Lower leg skin (tissue), 4 donors: Measurements from ENCODE around the gene KPNA5. TPM values are rescaled to one million over a fixed set of nuclear protein-coding genes. Genes with fewer than 3 reads are reported as not detected.

Source experiments
- DNase-seq, 2 donors: peaks; one replicate each; pipeline ENCODE4 v3.0.0-alpha.2; 2019; ENCODE audit warnings: low spot score in 2 of 2
- H3K4me3 ChIP-seq: fragments of 200-600 bp; sonication (generic); 2 replicates; pipeline ENCODE4 v1.5.1; 2017; ENCODE audit warnings: mild to moderate bottlenecking, low read depth; ENCODE audit not compliant: poor library complexity, severe bottlenecking
- CTCF ChIP-seq, 3 donors: fragments of 450-650 bp; IDR thresholded peaks; one replicate each; pipeline ENCODE4 v1.5.1; 2016; ENCODE audit warnings: antibody characterized with exemption in 3 of 3, mild to moderate bottlenecking in 3 of 3, moderate library complexity in 2 of 3
- POLR2A ChIP-seq, 2 donors: fragments of 450-650 bp; IDR thresholded peaks; one replicate each; pipeline ENCODE4 v1.6.1; 2016 to 2017; ENCODE audit warnings: antibody characterized with exemption in 2 of 2, mild to moderate bottlenecking in 1 of 2, moderate library complexity in 1 of 2
- WGBS, 2 donors: methylation state at CpG; one replicate each; pipeline ENCODE4 v1.1.5; 2018; 5-methylcytosine and 5-hydroxymethylcytosine counted together
- intact Hi-C: fragments of 100-400 bp; cut with DNase I; formaldehyde crosslinking; loops from one replicate; pipeline ENCODE4 v1.15.0; 2023; ENCODE audit warnings: low total_unique reads
- total RNA-seq, 4 donors: library from RNA; depleted of rRNA; stranded (reverse); fragments of >200 nt; gene quantifications; one replicate each; pipeline ENCODE4 v1.1.0, GENCODE V29; 2016

KPNA5 gene
- total RNA-seq, 4 donors from 2014 or later: 6.3 to 22.2 (median 8.9) TPM

GRCh38 chr6:116741571-116741970 lies 60.6 kb downstream of the KPNA5 start:
- intact Hi-C loops: no loop called here
- WGBS, 2 donors: 74 to 91% methylated on average over 1 of the region's 1 CpG
- TF ChIP-seq POLR2A (IDR thresholded peaks at IDR 0.05) (no peak), CTCF (IDR thresholded peaks at IDR 0.05) (no peak)
- no peak overlapping the region for H3K4me3 ChIP-seq
- DNase-seq: no peak

- no peak for TF ChIP-seq POLR2A (IDR thresholded peaks at IDR 0.05)
- no peak for TF ChIP-seq CTCF (IDR thresholded peaks at IDR 0.05)
- no peak overlapping the region for H3K4me3 ChIP-seq
- 89 to 94% methylated on average over 5 of the region's 5 CpGs for WGBS, 2 donors
- intact Hi-C loops: no loop called here
- no peak for DNase-seq
Measured at GRCh38 chr6:116745176-116745575, 64.2 kb downstream of the KPNA5 start.

GRCh38 chr6:116761779-116762178 lies 80.8 kb downstream of the KPNA5 start:
- no peak for DNase-seq
- TF ChIP-seq POLR2A (IDR thresholded peaks at IDR 0.05) (no peak), CTCF (IDR thresholded peaks at IDR 0.05) (no peak)
- intact Hi-C loops: no loop called here
- no peak overlapping the region for H3K4me3 ChIP-seq
- WGBS, 2 donors: 51 to 55% methylated on average over 4 of the region's 4 CpGs

GRCh38 chr6:116762235-116762634 lies 81.2 kb downstream of the KPNA5 start:
- 87 to 91% methylated on average over 1 of the region's 1 CpG for WGBS, 2 donors
- no peak for DNase-seq
- intact Hi-C loops: no loop called here
- TF ChIP-seq CTCF (IDR thresholded peaks at IDR 0.05) (no peak), POLR2A (IDR thresholded peaks at IDR 0.05) (no peak)
- H3K4me3 ChIP-seq: no peak overlapping the region

GRCh38 chr6:116763048-116763447 lies 82.0 kb downstream of the KPNA5 start:
- H3K4me3 ChIP-seq: no peak overlapping the region
- intact Hi-C loops: no loop called here
- no peak for DNase-seq
- no peak for TF ChIP-seq POLR2A (IDR thresholded peaks at IDR 0.05)
- TF ChIP-seq CTCF (IDR thresholded peaks at IDR 0.05): no peak

GRCh38 chr6:116763906-116764628 lies 83.1 kb downstream of the KPNA5 start:
- no peak for DNase-seq
- no peak overlapping the region for H3K4me3 ChIP-seq
- 78 to 86% methylated on average over 11 of the region's 11 CpGs for WGBS, 2 donors
- TF ChIP-seq POLR2A (IDR thresholded peaks at IDR 0.05) (no peak), CTCF (IDR thresholded peaks at IDR 0.05) (no peak)
- intact Hi-C loops: no loop called here
